GM12878 (cell line): Measurements from ENCODE around the gene METTL9. TPM values are rescaled to one million over a fixed set of nuclear protein-coding genes. Genes with fewer than 3 reads are reported as not detected.
A peak's percentile ranks its signal among the peaks of the same experiment; 100 is the strongest.

Experiments
- BRCA1 ChIP-seq: IDR thresholded peaks from 2 replicates; pipeline ENCODE4 v1.6.1; 2011; ENCODE audit warnings: low read depth, low read length, improper control_type of control experiment
- ESRRA ChIP-seq: IDR thresholded peaks from 2 replicates; pipeline ENCODE4 v1.6.1; 2012; ENCODE audit warnings: mild to moderate bottlenecking, low read length, improper control_type of control experiment
- GABPA ChIP-seq: IDR thresholded peaks from 2 replicates; pipeline ENCODE4 v1.6.1; 2014; ENCODE audit warnings: antibody characterized with exemption, low read depth, mild to moderate bottlenecking, inconsistent platforms
- HDAC6 ChIP-seq: fragments of 200-600 bp; sonication (generic); IDR thresholded peaks from one replicate; pipeline ENCODE4 v1.8.0; 2017; ENCODE audit warnings: antibody characterized with exemption; ENCODE audit not compliant: unreplicated experiment
- IRF4 ChIP-seq: IDR thresholded peaks from 2 replicates; pipeline ENCODE4 v1.6.1; 2011; ENCODE audit warnings: low read depth, low read length
- JUND ChIP-seq: IDR thresholded peaks from 2 replicates; pipeline ENCODE4 v1.6.1; 2012; ENCODE audit warnings: low read depth, mild to moderate bottlenecking, low read length, improper control_type of control experiment, moderate library complexity
- MEF2A ChIP-seq: IDR thresholded peaks from 2 replicates; pipeline ENCODE4 v1.6.1; 2011; ENCODE audit warnings: low read depth, mild to moderate bottlenecking, low read length, moderate library complexity; ENCODE audit not compliant: insufficient read depth
- NFIC ChIP-seq: IDR thresholded peaks from 2 replicates; pipeline ENCODE4 v1.6.1; 2012; ENCODE audit warnings: low read depth, mild to moderate bottlenecking, inconsistent platforms, low read length, moderate library complexity
- NR2F1 ChIP-seq: fragments of 450-650 bp; conservative IDR thresholded peaks from 2 replicates; pipeline ENCODE4 v1.6.1; 2017; ENCODE audit warnings: mild to moderate bottlenecking
- RB1 ChIP-seq: fragments of 450-650 bp; formaldehyde crosslinking; IDR thresholded peaks from 2 replicates; pipeline ENCODE4 v1.6.1; 2017; ENCODE audit warnings: mild to moderate bottlenecking, borderline replicate concordance
- RBBP5 ChIP-seq: fragments of 200-600 bp; sonication (generic); conservative IDR thresholded peaks from 2 replicates; pipeline ENCODE4 v1.6.1; 2016
- RELA ChIP-seq: fragments of 450-650 bp; IDR thresholded peaks from 2 replicates; pipeline ENCODE4 v1.8.0; 2014; ENCODE audit warnings: borderline replicate concordance; ENCODE audit not compliant: partially characterized antibody
- RUNX3 ChIP-seq: IDR thresholded peaks from 2 replicates; pipeline ENCODE4 v1.6.1; 2012; ENCODE audit warnings: low read length, inconsistent platforms
- SMARCA5 ChIP-seq: fragments of 450-650 bp; IDR thresholded peaks from 2 replicates; pipeline ENCODE4 v1.6.1; 2017; ENCODE audit warnings: mild to moderate bottlenecking
- TARDBP ChIP-seq: IDR thresholded peaks from 2 replicates; pipeline ENCODE4 v1.6.1; 2016; ENCODE audit warnings: borderline replicate concordance
- TBL1XR1 ChIP-seq: IDR thresholded peaks from 2 replicates; pipeline ENCODE4 v1.6.1; 2012; ENCODE audit warnings: low read depth, low read length, improper control_type of control experiment
- YY1 ChIP-seq: IDR thresholded peaks from 2 replicates; pipeline ENCODE4 v1.6.1; 2011; ENCODE audit warnings: low read depth, mild to moderate bottlenecking, low read length
- ZBED1 ChIP-seq: IDR thresholded peaks from 2 replicates; pipeline ENCODE4 v1.6.1; 2016; ENCODE audit warnings: borderline replicate concordance
- ZSCAN29 ChIP-seq: fragments of 450-650 bp; IDR thresholded peaks from 2 replicates; pipeline ENCODE4 v1.6.1; 2017; ENCODE audit warnings: mild to moderate bottlenecking, moderate library complexity
- polyA plus RNA-seq, 11 experiments: library from polyadenylated mRNA; depleted of rRNA in 4 of 11; unstranded in 6 of 11; stranded (reverse) in 5 of 11; fragments of >200 nt; fragmentation: Nextera tagmentation in 4 of 11; fragmentation: Illumina TruSeq in 1 of 11; extraction: Ambion mirVana in 4 of 11; extraction: Trizol in 1 of 11; gene quantifications; 1 replicate in 1 of 11; 2 replicates in 10 of 11; pipeline versions ENCODE4 v1.2.1 to v1.2.3, GENCODE V29; 2011 to 2016; ENCODE audit warnings: inconsistent platforms in 2 of 11, missing spikeins in 2 of 11, low read depth in 1 of 11
- total RNA-seq, 4 experiments: library from RNA; depleted of rRNA in 3 of 4; stranded (reverse); fragments of >200 nt in 3 of 4; fragmentation: Illumina TruSeq in 1 of 4; extraction: Trizol in 1 of 4; gene quantifications; 2 replicates each; pipeline versions ENCODE4 v1.2.1 to v1.2.3, GENCODE V29; 2013 to 2021
- TF ChIP-seq, protein P1 (sequence below): fragments of 450-650 bp; IDR thresholded peaks from 2 replicates; pipeline ENCODE4 v1.6.1; 2017; ENCODE audit warnings: borderline replicate concordance
- TF ChIP-seq, protein P2 (sequence below): IDR thresholded peaks from 2 replicates; pipeline ENCODE4 v1.6.1; 2012; ENCODE audit warnings: low read depth, low read length, improper control_type of control experiment
- TF ChIP-seq, protein P3 (sequence below): fragments of 450-650 bp; IDR thresholded peaks from 2 replicates; pipeline ENCODE4 v1.6.1; 2017; ENCODE audit warnings: mild to moderate bottlenecking, moderate library complexity
- TF ChIP-seq, protein P4 (sequence below), 3 experiments: IDR thresholded peaks in 2 of 3; conservative IDR thresholded peaks in 1 of 3; 2 replicates each; pipeline ENCODE4 v1.5.1; 2011; ENCODE audit warnings: low read depth in 3 of 3, low read length in 3 of 3, mild to moderate bottlenecking in 3 of 3, control low read depth in 2 of 3, moderate library complexity in 2 of 3, inconsistent platforms in 1 of 3, mixed read lengths in 1 of 3; ENCODE audit not compliant: control insufficient read depth in 2 of 3, insufficient read depth in 1 of 3; ENCODE audit errors: extremely low read depth in 1 of 3

METTL9 gene
- total and polyA plus RNA-seq, 10 of the 15 experiments (the other 5 are each of a cell fraction or from before 2014, with no cell fraction given): 19.4 to 119 (median 101) TPM

DNA sequence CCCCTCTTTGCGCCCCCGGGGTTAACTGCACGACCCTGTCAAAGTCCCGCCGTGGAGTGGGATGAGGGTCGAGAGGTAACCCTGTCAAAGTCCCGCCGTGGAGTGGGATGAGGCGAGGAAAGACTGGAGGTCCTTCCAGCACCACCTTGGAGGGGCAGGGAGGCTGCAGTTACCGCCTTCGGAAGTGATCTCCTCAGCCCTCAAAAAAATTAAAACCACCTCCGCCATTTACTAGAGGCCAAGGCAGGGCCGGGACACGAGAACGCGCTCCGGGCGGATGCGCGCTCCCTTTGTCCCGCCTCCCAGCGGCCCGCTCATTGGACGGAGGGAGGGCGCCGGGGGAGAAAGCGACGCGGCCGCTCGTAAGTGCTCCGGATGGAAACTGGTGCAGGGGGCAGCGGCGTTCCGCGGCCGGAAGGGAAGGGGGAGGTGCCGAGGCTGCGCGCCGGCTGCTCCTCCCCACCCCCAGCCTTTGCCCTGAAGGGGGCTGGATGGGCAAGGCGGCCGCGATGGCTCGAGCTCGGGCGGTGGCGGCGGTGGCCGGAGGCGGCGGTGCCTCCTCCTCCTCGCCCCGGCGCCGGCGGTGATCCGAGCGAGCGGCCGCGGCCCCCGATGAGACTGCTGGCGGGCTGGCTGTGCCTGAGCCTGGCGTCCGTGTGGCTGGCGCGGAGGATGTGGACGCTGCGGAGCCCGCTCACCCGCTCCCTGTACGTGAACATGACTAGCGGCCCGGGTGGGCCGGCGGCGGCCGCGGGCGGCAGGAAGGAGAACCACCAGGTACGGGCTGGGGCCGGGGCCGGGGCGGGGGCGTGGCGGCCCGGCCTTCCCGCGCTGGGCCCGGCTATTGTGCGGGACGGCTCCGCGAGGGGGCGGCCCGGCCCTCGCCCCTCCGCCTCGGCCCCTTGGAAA lies at the start of gene METTL9 (continued):
- TF ChIP-seq TBL1XR1 (peak; percentile 88), MEF2A (no peak), SMARCA5 (no peak; the same call in 1 of the 2 replicates), TARDBP (peak; percentile 82; the same call in 1 of the 2 replicates), NFIC (no peak), ZSCAN29 (peak; percentile 50; the same call in 1 of the 2 replicates), GABPA (peak; percentile 95), HDAC6 (no peak), ESRRA (peak; percentile 58; the same call in 1 of the 2 replicates), ZBED1 (peak; percentile 62; the same call in 1 of the 2 replicates), IRF4 (peak; percentile 62; the same call in 1 of the 2 replicates), RB1 (peak; percentile 97), RBBP5 (no peak), RUNX3 (0 out of 2 replicates have a peak, but pooled peaks have one; percentile 18), YY1 (peak; percentile 94), BRCA1 (no peak), JUND (no peak), RELA (peak; percentile 84), NR2F1 (peak; percentile 46)
- TF ChIP-seq, protein P1, sequence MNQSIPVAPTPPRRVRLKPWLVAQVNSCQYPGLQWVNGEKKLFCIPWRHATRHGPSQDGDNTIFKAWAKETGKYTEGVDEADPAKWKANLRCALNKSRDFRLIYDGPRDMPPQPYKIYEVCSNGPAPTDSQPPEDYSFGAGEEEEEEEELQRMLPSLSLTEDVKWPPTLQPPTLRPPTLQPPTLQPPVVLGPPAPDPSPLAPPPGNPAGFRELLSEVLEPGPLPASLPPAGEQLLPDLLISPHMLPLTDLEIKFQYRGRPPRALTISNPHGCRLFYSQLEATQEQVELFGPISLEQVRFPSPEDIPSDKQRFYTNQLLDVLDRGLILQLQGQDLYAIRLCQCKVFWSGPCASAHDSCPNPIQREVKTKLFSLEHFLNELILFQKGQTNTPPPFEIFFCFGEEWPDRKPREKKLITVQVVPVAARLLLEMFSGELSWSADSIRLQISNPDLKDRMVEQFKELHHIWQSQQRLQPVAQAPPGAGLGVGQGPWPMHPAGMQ: no peak
- TF ChIP-seq, protein P2, sequence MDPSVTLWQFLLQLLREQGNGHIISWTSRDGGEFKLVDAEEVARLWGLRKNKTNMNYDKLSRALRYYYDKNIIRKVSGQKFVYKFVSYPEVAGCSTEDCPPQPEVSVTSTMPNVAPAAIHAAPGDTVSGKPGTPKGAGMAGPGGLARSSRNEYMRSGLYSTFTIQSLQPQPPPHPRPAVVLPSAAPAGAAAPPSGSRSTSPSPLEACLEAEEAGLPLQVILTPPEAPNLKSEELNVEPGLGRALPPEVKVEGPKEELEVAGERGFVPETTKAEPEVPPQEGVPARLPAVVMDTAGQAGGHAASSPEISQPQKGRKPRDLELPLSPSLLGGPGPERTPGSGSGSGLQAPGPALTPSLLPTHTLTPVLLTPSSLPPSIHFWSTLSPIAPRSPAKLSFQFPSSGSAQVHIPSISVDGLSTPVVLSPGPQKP: peak; percentile 86
- TF ChIP-seq, protein P3, sequence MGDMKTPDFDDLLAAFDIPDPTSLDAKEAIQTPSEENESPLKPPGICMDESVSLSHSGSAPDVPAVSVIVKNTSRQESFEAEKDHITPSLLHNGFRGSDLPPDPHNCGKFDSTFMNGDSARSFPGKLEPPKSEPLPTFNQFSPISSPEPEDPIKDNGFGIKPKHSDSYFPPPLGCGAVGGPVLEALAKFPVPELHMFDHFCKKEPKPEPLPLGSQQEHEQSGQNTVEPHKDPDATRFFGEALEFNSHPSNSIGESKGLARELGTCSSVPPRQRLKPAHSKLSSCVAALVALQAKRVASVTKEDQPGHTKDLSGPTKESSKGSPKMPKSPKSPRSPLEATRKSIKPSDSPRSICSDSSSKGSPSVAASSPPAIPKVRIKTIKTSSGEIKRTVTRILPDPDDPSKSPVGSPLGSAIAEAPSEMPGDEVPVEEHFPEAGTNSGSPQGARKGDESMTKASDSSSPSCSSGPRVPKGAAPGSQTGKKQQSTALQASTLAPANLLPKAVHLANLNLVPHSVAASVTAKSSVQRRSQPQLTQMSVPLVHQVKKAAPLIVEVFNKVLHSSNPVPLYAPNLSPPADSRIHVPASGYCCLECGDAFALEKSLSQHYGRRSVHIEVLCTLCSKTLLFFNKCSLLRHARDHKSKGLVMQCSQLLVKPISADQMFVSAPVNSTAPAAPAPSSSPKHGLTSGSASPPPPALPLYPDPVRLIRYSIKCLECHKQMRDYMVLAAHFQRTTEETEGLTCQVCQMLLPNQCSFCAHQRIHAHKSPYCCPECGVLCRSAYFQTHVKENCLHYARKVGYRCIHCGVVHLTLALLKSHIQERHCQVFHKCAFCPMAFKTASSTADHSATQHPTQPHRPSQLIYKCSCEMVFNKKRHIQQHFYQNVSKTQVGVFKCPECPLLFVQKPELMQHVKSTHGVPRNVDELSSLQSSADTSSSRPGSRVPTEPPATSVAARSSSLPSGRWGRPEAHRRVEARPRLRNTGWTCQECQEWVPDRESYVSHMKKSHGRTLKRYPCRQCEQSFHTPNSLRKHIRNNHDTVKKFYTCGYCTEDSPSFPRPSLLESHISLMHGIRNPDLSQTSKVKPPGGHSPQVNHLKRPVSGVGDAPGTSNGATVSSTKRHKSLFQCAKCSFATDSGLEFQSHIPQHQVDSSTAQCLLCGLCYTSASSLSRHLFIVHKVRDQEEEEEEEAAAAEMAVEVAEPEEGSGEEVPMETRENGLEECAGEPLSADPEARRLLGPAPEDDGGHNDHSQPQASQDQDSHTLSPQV: no peak
- TF ChIP-seq, protein P4, sequence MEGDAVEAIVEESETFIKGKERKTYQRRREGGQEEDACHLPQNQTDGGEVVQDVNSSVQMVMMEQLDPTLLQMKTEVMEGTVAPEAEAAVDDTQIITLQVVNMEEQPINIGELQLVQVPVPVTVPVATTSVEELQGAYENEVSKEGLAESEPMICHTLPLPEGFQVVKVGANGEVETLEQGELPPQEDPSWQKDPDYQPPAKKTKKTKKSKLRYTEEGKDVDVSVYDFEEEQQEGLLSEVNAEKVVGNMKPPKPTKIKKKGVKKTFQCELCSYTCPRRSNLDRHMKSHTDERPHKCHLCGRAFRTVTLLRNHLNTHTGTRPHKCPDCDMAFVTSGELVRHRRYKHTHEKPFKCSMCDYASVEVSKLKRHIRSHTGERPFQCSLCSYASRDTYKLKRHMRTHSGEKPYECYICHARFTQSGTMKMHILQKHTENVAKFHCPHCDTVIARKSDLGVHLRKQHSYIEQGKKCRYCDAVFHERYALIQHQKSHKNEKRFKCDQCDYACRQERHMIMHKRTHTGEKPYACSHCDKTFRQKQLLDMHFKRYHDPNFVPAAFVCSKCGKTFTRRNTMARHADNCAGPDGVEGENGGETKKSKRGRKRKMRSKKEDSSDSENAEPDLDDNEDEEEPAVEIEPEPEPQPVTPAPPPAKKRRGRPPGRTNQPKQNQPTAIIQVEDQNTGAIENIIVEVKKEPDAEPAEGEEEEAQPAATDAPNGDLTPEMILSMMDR (IDR thresholded peaks at IDR 0.05 in 2 of 3, conservative IDR thresholded peaks at IDR 0.05 in 1 of 3; ENCODE audit: control insufficient read depth in 2 of 3, extremely low read depth in 1 of 3, insufficient read depth in 1 of 3, low read depth in 3 of 3, low read length in 3 of 3): peak in 1 of 3 experiments; percentile 4; a peak in 1 of 6 replicates
